GM12864 (cell line): ENCODE data around the gene ASCL5.

Source experiments
- DNase-seq: peaks from one replicate; pipeline ENCODE4 v3.0.0-alpha.2; 2011; ENCODE audit warnings: low read depth
- H3K4me3 ChIP-seq: 2 replicates; pipeline ENCODE4 v1.5.1; 2011; ENCODE audit warnings: mild to moderate bottlenecking, low read depth, low read length, control low read depth
- CTCF ChIP-seq: IDR thresholded peaks from 2 replicates; pipeline ENCODE4 v1.5.1; 2011; ENCODE audit warnings: low read depth, mild to moderate bottlenecking, moderate library complexity, low read length, control low read depth, inconsistent platforms; ENCODE audit errors: missing control alignments

The ASCL5 gene

DNA sequence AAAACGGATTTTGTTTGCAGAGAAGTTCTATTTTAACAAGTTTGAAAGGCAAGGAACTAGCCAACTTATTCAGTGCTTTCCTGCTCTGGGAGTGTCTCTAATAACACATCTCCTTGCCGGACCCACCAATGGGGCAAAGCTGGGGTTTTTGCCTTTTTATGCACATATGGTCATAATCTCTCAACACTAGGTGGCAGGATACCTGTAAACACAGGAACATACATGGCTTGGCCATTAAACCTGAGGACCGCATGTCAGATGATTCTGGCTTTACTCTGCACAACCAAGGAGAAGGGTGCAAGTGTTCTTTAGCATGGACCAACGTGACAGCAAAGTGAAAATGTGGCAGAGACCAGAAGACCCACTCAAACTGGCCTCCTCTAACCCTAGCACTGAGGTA, 22.4 kb upstream of the ASCL5 start:
- TF ChIP-seq CTCF: peak; percentile 60
- no peak for DNase-seq

DNA sequence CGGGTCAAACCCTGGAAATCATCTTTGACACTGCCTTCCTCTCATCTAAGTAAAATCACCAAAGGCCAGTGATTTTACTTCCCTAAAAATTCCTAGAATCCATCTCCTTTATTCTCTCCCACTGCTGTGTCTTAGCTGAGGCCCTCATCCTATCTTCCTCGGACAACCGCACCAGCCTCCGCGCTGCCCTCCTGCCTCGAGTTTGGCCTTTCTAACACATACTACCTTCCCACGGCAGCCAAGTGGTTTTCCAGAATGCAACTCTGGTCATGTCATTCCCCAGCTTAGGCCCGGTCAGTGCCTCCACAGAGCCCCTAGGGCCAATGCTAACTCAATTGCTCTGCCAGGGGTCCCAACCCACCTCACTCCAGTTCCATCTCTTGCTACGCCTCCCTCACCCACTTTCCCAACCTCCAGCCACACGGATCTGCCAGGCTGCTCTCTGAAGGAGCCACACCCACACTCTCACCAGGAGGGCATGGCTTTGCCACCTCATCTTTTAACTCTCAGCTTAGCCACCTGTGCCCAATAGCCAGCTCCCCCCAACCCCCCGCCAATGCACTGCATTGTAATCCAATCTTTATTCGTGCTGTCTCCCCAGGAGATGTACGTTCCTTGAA, 20.5 kb upstream of the ASCL5 start:
- H3K4me3 ChIP-seq: no peak overlapping the region
- no peak for TF ChIP-seq CTCF
- DNase-seq: no peak

More for the DNA sequence above, 22.4 kb upstream of the ASCL5 start:
- H3K4me3 ChIP-seq: no peak overlapping the region

DNA sequence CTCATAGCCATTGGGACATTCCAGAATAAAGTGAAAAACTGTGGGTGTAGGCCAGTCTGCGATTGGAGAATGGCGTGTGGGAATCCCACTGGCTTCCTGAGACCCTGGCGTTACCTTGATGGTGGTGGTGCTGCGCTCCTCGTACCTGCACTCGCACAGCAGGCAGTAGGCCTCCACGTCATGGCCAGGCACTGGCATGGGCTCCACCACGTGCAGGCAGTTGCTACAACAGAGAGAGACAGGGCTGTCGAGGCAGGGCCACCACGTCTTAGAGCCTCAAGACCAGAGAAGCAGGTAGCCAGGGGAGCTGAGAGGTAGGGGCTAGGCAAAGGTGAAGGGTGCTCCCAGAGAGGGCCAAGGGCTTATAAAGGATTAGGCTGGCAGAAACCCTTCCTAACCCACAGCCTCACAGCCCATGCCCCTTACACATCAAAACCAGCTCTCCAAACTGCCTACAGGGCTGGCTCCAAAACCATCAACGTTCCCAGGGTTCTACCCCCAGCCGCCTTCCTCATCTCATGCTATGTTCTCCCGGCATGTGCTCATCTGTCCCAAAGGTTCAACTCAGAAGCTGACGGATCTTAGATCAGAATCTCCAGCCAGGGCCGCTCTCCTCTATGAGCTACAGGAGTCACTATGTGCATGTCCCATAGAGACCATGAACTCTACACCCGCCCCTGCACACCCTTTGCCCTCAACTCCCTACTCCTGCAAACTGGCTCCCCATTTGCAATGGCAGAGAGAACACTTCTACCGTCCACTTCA, 19.8 kb upstream of the ASCL5 start:
- DNase-seq: no peak
- no peak overlapping the region for H3K4me3 ChIP-seq
- no peak for TF ChIP-seq CTCF

- H3K4me3 ChIP-seq: no peak overlapping the region
- no peak for TF ChIP-seq CTCF
- no peak for DNase-seq
Measured at GRCh38 chr1:201145816-201146215, 18.8 kb upstream of the ASCL5 start.

DNA sequence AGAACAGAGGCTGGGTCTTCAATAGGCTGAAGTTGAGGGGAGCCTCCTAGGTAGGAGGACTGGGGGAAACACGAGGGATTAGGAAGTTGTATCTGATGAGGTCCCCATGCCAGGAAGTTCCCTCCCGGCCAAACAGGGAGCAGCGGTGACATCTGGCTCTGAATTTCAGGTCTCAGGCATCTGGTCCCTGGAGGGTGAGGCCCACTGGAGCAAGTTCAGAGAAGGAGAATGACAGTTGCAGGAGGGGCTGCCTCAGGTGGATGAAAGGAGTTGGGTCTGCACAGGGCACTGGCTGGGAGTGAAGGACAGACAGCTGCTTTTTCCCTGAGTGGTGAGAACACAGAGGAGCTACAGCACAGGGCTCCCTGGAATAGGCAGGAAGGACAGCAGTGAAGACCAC, 18.1 kb upstream of the ASCL5 start:
- no peak for TF ChIP-seq CTCF
- H3K4me3 ChIP-seq: no peak overlapping the region
- DNase-seq: no peak

- DNase-seq: no peak
- H3K4me3 ChIP-seq: no peak overlapping the region
- no peak for TF ChIP-seq CTCF
Measured at GRCh38 chr1:201144701-201145100, 17.7 kb upstream of the ASCL5 start.
